ENCODE measurements around the gene NDUFAF8.

NDUFAF8 gene

DNA sequence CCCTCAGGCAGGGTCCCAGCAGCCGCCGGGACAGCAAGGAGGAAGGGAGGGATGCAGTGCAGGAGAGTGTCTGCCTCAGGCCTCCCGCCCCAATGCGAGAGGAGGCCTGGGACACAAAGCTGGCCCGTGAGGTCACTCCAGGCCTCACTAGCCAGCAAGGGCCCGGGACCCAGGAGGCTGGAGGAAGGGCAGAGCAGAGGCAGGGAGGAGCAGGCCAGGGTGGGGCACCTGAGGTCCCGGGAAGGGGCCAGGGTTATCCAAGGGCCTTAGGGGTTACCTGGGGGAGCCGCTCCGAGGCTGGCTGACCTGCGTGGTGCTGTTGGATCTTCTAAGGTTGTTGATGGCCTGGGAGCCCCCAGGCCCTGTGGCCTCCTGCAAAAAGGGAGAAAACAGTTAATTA, 30.5 kb upstream of the NDUFAF8 start:
- H3K36me3 ChIP-seq (ENCODE audit: insufficient read depth, low read length), result no peaks in the 10 kb centered on the region
- H3K4me1 ChIP-seq (ENCODE audit: insufficient read depth, low read length), result no peaks in the 10 kb centered on the region
- H3K9ac ChIP-seq (ENCODE audit: low read depth, low read length), result no peak overlapping the region
- no peaks in the 10 kb centered on the region for H3K9me3 ChIP-seq (ENCODE audit: control insufficient read depth, insufficient read depth, low read length)

DNA sequence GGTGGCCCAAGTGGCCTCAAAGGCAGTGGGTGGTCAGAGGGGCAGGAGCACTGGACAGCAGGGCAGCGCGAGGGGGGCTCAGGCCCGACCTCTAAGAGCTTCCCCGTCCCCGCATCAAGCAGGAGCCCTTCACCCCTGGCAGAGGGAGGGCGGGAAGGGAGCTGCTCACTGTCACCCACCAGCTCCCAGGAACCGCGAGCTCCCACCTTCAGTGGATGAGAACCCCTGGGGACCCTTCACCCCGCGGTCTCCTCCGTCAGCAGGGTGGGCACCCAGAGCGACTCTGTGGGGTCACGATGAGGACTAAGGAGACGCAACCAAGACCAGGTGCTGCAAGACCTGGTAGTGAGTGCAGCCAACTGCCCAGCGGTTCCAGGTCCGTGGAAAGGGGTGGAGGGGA, 30.0 kb upstream of the NDUFAF8 start:
- Histone ChIP-seq H3K9me3 (ENCODE audit: control insufficient read depth, insufficient read depth, low read length) (no peaks in the 10 kb centered on the region), H3K9ac (ENCODE audit: low read depth, low read length) (no peak overlapping the region), H3K4me1 (ENCODE audit: insufficient read depth, low read length) (no peaks in the 10 kb centered on the region), H3K36me3 (ENCODE audit: insufficient read depth, low read length) (no peaks in the 10 kb centered on the region)

DNA sequence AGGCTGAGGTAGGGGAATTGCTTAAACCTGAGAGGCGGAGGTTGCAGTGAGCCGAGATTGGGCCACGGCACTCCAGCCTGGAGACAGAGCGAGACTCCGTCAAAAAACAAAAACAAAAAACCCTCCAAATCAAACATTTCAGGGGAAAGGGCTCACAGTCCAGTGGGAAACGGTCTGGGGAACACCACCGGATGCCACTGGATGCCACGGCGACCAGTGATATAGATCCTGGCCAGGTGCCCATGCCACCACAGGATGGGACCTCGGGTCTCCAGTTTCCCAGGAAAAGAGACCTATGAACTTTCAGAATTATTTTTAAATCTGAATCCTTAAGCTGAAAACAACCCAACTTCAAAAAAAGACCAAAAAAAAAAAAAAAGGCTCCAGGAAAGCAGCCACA, 28.7 kb upstream of the NDUFAF8 start:
- Histone ChIP-seq H3K9me3 (ENCODE audit: control insufficient read depth, insufficient read depth, low read length) (no peaks in the 10 kb centered on the region), H3K9ac (ENCODE audit: low read depth, low read length) (no peak overlapping the region), H3K36me3 (ENCODE audit: insufficient read depth, low read length) (no peaks in the 10 kb centered on the region), H3K4me1 (ENCODE audit: insufficient read depth, low read length) (no peaks in the 10 kb centered on the region)

DNA sequence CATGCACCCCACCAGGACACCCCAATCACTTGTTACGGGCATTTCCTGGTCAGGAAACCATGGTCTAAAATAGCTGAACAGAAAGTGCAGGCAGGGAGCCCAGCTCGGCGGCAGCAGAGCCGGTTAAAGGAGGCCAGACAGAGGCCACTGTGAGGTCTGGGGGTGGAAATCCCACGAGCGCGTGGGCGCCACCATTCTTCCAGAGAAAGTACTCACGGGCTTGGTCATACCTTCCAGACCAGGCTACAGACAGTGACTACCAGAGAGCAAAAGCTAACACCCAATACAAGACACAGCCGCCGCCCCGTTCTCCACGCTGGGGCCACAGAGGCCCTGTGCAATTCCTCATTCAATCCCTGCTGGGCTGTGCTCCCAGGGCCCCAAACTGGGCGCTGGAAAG, 28.2 kb upstream of the NDUFAF8 start:
- no peaks in the 10 kb centered on the region for H3K36me3 ChIP-seq (ENCODE audit: insufficient read depth, low read length)
- no peaks in the 10 kb centered on the region for H3K4me1 ChIP-seq (ENCODE audit: insufficient read depth, low read length)
- no peaks in the 10 kb centered on the region for H3K9me3 ChIP-seq (ENCODE audit: control insufficient read depth, insufficient read depth, low read length)
- H3K9ac ChIP-seq (ENCODE audit: low read depth, low read length), result no peak overlapping the region

DNA sequence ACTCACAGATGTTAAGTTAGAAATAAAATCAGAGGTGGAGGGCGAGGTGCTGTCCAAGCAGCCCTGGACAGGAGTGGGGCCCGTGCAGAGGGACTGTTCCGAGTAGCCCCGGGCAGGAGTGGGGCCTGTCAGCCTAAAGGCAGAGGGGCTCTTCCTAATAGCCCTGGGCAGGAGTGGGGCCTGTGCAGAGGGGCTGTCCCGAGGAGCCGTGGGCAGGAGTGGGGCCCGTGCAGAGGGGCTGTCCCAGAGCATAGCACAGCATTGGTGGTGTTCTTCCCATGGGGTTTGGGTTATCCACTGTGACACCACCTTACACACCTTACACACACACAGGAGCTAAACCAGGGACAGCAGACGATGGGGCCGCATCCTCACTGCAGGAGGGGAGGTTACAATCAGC, 26.8 kb upstream of the NDUFAF8 start:
- H3K36me3 ChIP-seq (ENCODE audit: insufficient read depth, low read length), result no peaks in the 10 kb centered on the region
- H3K9me3 ChIP-seq (ENCODE audit: control insufficient read depth, insufficient read depth, low read length), result no peaks in the 10 kb centered on the region
- no peaks in the 10 kb centered on the region for H3K4me1 ChIP-seq (ENCODE audit: insufficient read depth, low read length)
- no peak overlapping the region for H3K9ac ChIP-seq (ENCODE audit: low read depth, low read length)

DNA sequence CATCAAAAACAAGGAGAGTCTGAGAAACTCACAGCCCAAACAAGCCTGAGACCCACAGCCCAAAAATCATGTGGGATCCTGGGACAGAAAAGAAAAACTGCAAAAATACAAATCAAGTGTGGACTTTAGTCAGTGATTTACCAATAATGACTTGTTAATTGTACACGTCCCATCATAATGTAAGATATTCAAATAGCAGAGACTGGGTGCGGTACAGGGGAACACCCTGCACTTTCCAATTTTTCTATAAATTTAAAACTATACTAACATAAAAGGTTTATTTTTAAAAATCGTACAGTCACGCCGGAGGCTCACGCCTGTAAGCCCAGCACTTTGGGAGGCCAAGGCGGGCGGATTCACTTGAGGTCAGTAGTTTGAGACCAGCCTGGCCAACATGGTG, 25.1 kb upstream of the NDUFAF8 start:
- no peak overlapping the region for H3K9ac ChIP-seq (ENCODE audit: low read depth, low read length)
- no peaks in the 10 kb centered on the region for H3K4me1 ChIP-seq (ENCODE audit: insufficient read depth, low read length)
- H3K36me3 ChIP-seq (ENCODE audit: insufficient read depth, low read length), result no peaks in the 10 kb centered on the region
- H3K9me3 ChIP-seq (ENCODE audit: control insufficient read depth, insufficient read depth, low read length), result no peaks in the 10 kb centered on the region

DNA sequence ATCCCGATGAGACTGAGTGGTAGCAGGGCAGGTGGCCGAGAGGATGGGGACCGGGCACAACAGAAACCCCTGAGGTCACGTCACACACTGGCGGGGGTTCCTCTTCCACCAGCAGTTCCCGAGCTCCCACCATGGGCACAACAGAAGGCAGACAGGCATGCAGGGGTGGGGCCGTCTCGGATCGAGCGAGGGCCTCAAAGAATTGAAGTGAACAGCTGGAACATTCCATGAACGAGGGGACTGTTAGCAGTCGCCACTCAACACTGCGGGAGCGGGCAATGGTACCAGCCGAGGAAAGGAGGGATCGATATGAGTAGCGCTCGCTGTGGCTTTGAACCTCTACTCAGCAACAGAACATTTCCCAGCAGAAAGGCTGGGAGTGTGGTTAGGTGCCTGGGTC, 21.6 kb upstream of the NDUFAF8 start:
- H3K9ac ChIP-seq (ENCODE audit: low read depth, low read length), result no peak overlapping the region
- H3K9me3 ChIP-seq (ENCODE audit: control insufficient read depth, insufficient read depth, low read length), result no peaks in the 10 kb centered on the region
- H3K4me1 ChIP-seq (ENCODE audit: insufficient read depth, low read length), result peaks cover 3% of the 10 kb centered on the region; the same call in 1 of the 2 replicates
- no peaks in the 10 kb centered on the region for H3K36me3 ChIP-seq (ENCODE audit: insufficient read depth, low read length)

DNA sequence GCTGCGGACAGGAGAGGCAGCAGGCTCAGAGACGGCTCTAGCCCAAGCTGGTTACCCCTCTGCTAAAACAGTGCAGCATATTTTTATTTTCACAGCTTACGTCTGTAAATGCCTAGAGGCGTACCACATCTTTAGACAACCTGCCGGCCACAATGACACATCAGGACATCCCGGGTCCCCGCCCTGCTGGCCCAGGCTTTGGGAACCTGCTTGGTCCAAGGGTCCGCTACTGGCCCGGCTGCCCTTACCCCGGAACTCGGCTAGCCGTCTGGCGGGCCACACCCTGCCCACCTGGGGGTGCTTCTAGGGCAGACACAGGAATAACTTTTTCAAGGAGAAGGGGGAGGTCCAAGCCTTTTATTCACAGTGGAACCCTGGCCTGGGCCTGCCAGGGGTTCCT, 20.7 kb upstream of the NDUFAF8 start:
- Histone ChIP-seq H3K9me3 (ENCODE audit: control insufficient read depth, insufficient read depth, low read length) (no peaks in the 10 kb centered on the region), H3K4me1 (ENCODE audit: insufficient read depth, low read length) (peaks cover 3% of the 10 kb centered on the region; the same call in 1 of the 2 replicates), H3K9ac (ENCODE audit: low read depth, low read length) (no peak overlapping the region)

DNA sequence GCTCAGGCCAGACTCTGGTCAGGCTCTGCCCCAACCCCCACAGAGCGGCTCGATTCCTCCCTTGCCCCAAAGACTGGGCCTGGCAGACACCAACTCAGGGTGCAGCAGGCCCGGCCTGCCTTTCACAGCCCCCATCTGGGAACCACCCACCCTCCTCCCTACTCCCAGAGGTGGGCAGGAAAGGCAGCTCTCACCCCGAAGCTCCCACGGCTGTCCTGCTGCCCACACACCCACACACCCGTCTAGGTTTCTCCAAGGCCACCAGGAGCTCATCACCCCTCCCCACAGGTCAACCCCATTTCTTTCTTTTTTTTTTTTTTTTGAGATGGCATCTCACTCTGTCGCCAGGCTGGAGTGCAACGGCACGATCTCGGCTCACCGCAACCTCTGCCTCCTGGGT, 20.1 kb upstream of the NDUFAF8 start:
- Histone ChIP-seq H3K9me3 (ENCODE audit: control insufficient read depth, insufficient read depth, low read length) (no peaks in the 10 kb centered on the region), H3K4me1 (ENCODE audit: insufficient read depth, low read length) (peaks cover 3% of the 10 kb centered on the region; the same call in 1 of the 2 replicates), H3K36me3 (ENCODE audit: insufficient read depth, low read length) (no peaks in the 10 kb centered on the region), H3K9ac (ENCODE audit: low read depth, low read length) (no peak overlapping the region)

More for the DNA sequence above, 20.7 kb upstream of the NDUFAF8 start:
- no peaks in the 10 kb centered on the region for H3K36me3 ChIP-seq (ENCODE audit: insufficient read depth, low read length)

DNA sequence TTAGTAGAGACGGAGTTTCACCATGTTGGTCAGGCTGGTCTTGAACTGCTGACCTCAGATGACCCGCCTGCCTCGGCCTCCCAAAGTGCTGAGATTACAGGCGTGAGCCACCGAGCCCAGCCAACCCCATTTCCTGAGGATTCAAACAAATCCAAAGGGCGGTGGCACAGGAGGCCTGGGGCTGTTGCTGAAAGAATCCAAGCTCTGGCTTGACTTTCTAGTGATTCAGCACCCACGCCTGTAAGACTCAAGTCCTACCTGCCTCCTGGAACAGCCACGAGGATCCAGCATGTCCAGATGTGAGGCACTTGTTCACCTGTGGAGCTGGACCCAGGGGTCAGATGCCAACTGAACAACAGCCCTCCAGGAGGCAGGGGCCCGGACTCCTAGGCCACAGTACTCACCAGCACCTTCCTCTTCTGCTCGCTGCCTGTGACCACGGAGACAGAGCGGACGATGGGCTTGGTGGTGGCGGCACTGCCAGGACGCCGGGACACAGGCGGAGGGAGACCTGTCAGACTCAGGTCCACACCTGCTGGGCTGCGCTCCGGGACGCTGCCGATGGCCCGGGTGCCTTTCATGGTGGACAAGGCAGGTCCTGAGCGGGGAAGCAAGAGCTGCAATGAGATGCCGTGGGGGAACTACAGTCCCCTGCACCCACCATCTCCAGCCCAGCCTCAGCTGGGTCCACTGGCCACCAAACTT, 19.5 kb upstream of the NDUFAF8 start:
- H3K36me3 ChIP-seq (ENCODE audit: insufficient read depth, low read length), result no peaks in the 10 kb centered on the region

DNA sequence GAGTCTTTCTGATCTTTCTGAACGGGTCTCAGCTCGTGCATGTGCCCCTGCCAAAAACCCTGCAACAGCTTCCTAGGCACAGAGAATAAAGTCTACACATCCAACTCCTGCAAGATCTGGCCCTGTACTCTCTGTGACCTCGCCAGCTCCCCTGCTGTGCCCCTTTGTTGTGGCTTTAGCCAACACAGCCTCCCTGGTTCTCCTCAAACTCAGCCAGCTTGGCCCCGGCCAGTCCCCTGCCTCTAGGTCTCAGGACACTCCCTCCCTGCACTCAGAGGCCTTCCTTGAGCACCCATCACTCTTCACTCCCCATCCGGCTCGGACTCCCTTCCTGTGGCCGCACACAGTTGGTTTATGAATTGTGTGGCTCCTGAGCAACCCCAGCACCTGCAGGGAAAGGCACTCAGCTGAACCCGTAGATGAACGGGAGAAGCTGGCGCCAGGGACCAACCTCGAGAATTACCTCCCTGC, 17.7 kb upstream of the NDUFAF8 start:
- Histone ChIP-seq H3K9ac (ENCODE audit: low read depth, low read length) (peak overlapping the region; percentile 82; the same call in 1 of the 2 replicates), H3K9me3 (ENCODE audit: control insufficient read depth, insufficient read depth, low read length) (no peaks in the 10 kb centered on the region), H3K4me1 (ENCODE audit: insufficient read depth, low read length) (peaks cover 3% of the 10 kb centered on the region; the same call in 1 of the 2 replicates), H3K36me3 (ENCODE audit: insufficient read depth, low read length) (no peaks in the 10 kb centered on the region)

More for the DNA sequence above, 19.5 kb upstream of the NDUFAF8 start:
- no peaks in the 10 kb centered on the region for H3K9me3 ChIP-seq (ENCODE audit: control insufficient read depth, insufficient read depth, low read length)
- H3K4me1 ChIP-seq (ENCODE audit: insufficient read depth, low read length), result peaks cover 3% of the 10 kb centered on the region; the same call in 1 of the 2 replicates
- H3K9ac ChIP-seq (ENCODE audit: low read depth, low read length), result no peak overlapping the region

DNA sequence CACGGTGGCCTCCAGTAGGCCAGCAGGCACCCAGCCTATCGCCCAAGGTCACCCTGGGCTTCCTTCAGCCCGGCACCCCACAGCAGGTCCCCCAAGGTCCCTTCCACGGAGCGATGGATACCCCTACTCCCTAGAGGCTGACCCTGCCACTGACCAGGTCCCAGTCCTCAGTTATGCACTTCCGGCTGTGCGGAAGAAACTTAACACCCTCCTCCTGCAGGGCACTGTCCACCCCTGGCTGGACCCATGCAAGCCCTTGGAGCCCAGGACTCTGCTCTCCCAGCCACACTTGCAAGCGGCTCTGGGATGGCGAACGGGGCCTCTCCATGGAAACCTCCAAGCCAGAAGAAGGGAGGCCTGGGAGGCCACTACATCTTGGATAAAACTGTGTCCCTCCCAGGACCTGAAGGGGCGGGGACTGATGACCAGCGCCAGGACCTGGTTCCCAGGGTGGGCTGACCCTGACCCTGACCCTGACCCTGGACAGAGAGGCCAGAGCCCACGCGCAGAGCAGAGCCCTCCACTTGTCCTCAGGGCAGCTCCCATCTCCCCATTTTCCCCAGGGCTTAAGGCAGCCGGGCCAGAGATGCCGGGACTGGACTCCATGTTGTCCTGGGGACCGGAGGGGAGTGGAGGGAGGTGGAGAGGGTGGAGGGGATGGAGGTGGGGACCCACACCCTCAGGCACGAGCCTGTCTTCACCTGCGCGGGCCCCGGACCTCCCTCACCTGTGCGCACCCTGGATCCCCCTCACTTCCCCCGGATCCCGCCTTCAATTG, 17.1 kb upstream of the NDUFAF8 start:
- Histone ChIP-seq H3K4me1 (ENCODE audit: insufficient read depth, low read length) (peaks cover 3% of the 10 kb centered on the region; the same call in 1 of the 2 replicates), H3K36me3 (ENCODE audit: insufficient read depth, low read length) (no peaks in the 10 kb centered on the region), H3K9ac (ENCODE audit: low read depth, low read length) (peak overlapping the region; percentile 82), H3K9me3 (ENCODE audit: control insufficient read depth, insufficient read depth, low read length) (0 out of 2 replicates have a peak, but pooled peaks cover 1% of the 10 kb centered on the region)

DNA sequence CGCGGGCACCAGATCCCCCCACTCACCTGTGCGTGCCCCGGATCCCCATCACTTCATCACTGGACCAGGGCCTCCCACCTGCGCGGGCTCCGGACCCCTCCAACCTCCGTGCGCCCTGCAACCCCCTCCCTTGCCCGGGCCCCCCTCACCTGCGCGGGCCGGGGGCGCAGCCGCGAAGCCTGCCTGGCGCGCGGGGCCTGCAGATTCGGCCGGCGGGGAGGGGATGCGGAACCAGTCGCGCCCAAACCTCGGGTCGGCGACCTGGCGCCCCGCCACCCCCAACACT, 16.6 kb upstream of the NDUFAF8 start:
- H3K9ac ChIP-seq (ENCODE audit: low read depth, low read length), result peak overlapping the region; percentile 82
- H3K36me3 ChIP-seq (ENCODE audit: insufficient read depth, low read length), result no peaks in the 10 kb centered on the region
- H3K4me1 ChIP-seq (ENCODE audit: insufficient read depth, low read length), result peaks cover 3% of the 10 kb centered on the region; the same call in 1 of the 2 replicates
- H3K9me3 ChIP-seq (ENCODE audit: control insufficient read depth, insufficient read depth, low read length), result 0 out of 2 replicates have a peak, but pooled peaks cover 3% of the 10 kb centered on the region

DNA sequence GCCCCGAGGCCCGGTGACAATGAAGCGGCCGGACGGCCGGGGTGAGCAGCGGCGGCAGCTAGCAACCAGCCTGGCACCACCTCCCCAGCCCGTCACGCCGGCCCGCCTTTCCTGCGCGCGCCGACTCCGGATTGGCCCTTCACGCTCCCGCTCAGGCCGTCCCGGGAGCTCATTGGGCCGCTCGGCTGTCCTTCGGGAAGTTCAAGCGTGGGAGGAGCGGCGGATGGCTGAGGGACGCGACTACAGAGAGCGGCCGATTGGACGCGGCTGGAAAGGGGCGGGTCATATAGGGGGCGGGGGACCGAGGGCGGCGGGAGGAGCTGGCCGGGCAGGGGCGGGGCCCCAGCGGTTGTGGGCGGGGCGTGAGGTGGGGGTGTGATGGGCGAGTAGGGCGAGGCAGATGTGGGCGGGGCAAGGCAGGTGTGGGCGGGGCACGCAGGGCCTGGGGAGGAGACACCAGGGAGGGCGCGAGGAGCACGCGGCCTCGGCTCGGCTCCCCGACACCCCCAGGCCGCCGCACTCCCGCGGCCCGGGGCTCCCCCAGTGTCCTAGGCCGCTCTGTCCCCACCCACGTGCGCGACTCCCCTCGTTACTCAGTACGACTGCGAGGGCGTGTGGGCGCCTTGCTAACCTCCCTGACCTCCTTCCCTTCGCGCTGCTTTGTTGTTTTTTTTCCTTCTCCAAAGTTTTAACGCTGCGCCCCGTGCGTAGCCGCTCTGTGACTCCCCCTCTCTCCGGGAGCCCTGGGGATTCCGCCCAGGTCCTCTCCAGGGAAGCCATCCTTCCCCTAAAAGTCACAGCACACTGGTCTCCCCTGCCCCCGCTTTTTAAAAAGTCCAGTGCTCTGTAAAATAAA, 16.0 kb upstream of the NDUFAF8 start, which contains the start of gene CEP131:
Gene CEP131 (minus strand): TSS at position 60 of the 856 bp plus-strand sequence. CDS start 2,909 bp downstream, outside the sequence.
- H3K9ac ChIP-seq (ENCODE audit: low read depth, low read length), result peak within 1 kb of the TSS; percentile 82

More for the DNA sequence above, 16.0 kb upstream of the NDUFAF8 start, which contains the start of gene CEP131:
- Histone ChIP-seq H3K9me3 (ENCODE audit: control insufficient read depth, insufficient read depth, low read length) (0 out of 2 replicates have a peak, but pooled peaks cover 3% of the 10 kb centered on the region), H3K4me1 (ENCODE audit: insufficient read depth, low read length) (peaks cover 3% of the 10 kb centered on the region; the same call in 1 of the 2 replicates), H3K36me3 (ENCODE audit: insufficient read depth, low read length) (no peaks in the 10 kb centered on the region)
